MM.1S (cell line): ENCODE data around the gene PLEKHG5.

Experiments used
- DNase-seq: peaks from one replicate; pipeline ENCODE4 v3.0.0-alpha.2; 2015
- H2AFZ ChIP-seq: fragments of 300-600 bp; sonication (generic); 2 replicates; pipeline ENCODE4 v1.6.0; 2016; ENCODE audit warnings: antibody characterized with exemption, low read length
- H3F3A ChIP-seq: fragments of 300-600 bp; sonication (generic); 2 replicates; pipeline ENCODE4 v1.6.1; 2016; ENCODE audit warnings: mild to moderate bottlenecking, antibody characterized with exemption, low read length, moderate library complexity, mixed read lengths; ENCODE audit not compliant: insufficient read depth
- H3K27ac ChIP-seq: fragments of 300-600 bp; sonication (generic); 2 replicates; pipeline ENCODE4 v1.5.1; 2016; ENCODE audit warnings: mild to moderate bottlenecking, low read length
- H3K27me3 ChIP-seq: fragments of 300-600 bp; sonication (generic); replicated peaks from 2 replicates; pipeline ENCODE4 v1.6.0; 2016; ENCODE audit warnings: low read length; ENCODE audit not compliant: insufficient read depth
- H3K36me3 ChIP-seq: fragments of 300-600 bp; sonication (generic); replicated peaks from 2 replicates; pipeline ENCODE4 v1.6.1; 2016; ENCODE audit warnings: mild to moderate bottlenecking, low read length, mixed read lengths; ENCODE audit not compliant: insufficient read depth
- H3K4me1 ChIP-seq: fragments of 300-600 bp; sonication (generic); 2 replicates; pipeline ENCODE4 v1.6.1; 2016; ENCODE audit warnings: low read length, mixed read lengths
- H3K4me2 ChIP-seq: fragments of 300-600 bp; sonication (generic); 2 replicates; pipeline ENCODE4 v1.6.0; 2016; ENCODE audit warnings: low read depth, low read length
- H3K4me3 ChIP-seq: fragments of 300-600 bp; sonication (generic); 2 replicates; pipeline ENCODE4 v1.5.1; 2016; ENCODE audit warnings: low read length, mixed read lengths
- H3K79me2 ChIP-seq: fragments of 300-600 bp; sonication (generic); 2 replicates; pipeline ENCODE4 v1.6.1; 2016; ENCODE audit warnings: mixed run types, low read length, mixed read lengths
- H3K9ac ChIP-seq: fragments of 300-600 bp; sonication (generic); 2 replicates; pipeline ENCODE4 v1.6.1; 2016; ENCODE audit warnings: low read length, mixed read lengths
- H3K9me2 ChIP-seq: fragments of 300-600 bp; sonication (generic); replicated peaks from 2 replicates; pipeline ENCODE4 v1.6.1; 2016; ENCODE audit warnings: mild to moderate bottlenecking, low read length, mixed read lengths; ENCODE audit not compliant: insufficient read depth
- H3K9me3 ChIP-seq: fragments of 300-600 bp; sonication (generic); replicated peaks from 2 replicates; pipeline ENCODE4 v1.6.1; 2016; ENCODE audit warnings: mild to moderate bottlenecking, low read length, mixed read lengths; ENCODE audit not compliant: insufficient read depth
- H4K20me1 ChIP-seq: fragments of 300-600 bp; sonication (generic); 2 replicates; pipeline ENCODE4 v1.6.1; 2016; ENCODE audit warnings: mild to moderate bottlenecking, low read length, moderate library complexity, mixed read lengths; ENCODE audit not compliant: insufficient read depth
- EZH2 ChIP-seq: fragments of 300-600 bp; sonication (generic); optimal IDR thresholded peaks from 2 replicates; pipeline ENCODE3; 2017; ENCODE audit warnings: low read depth, mild to moderate bottlenecking, antibody characterized with exemption, low read length, mixed read lengths
- EZH2phosphoT487 ChIP-seq: fragments of 300-600 bp; sonication (generic); IDR thresholded peaks from 2 replicates; pipeline ENCODE4 v1.6.1; 2018; ENCODE audit warnings: antibody characterized with exemption, low read length
- TF ChIP-seq, protein P1 (sequence below): fragments of 300-600 bp; sonication (generic); IDR thresholded peaks from 2 replicates; pipeline ENCODE4 v1.5.1; 2016; ENCODE audit warnings: antibody characterized with exemption, low read length, mixed read lengths

Gene PLEKHG5

DNA sequence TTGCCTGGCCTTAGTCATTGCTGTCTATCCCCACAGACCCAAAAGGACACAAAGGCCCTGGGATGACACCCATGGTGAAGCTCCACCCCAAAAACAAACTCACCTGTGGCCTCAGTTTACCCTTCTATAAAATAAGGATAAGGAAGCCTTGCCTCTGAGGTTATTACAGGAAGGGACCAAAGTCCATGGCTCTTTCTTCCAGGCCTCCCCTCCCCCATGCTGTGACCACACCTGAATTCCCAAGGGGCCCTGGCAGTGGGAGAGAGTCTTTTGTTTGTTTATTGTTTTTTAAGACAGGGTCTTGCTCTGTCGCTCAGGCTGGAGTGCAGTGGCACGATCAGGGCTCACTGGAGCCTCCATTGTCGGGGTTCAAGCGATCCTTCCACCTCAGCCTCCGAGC is 15.0 kb downstream of the PLEKHG5 start:
- DNase-seq = no peak
- H3K27me3 ChIP-seq = peaks cover 57% of the 10 kb centered on the region
- H3K4me2 ChIP-seq = no peak overlapping the region
- H3K9ac ChIP-seq = no peak overlapping the region
- no peaks in the 10 kb centered on the region for H4K20me1 ChIP-seq
- H3K4me3 ChIP-seq = no peak overlapping the region
- peaks cover 7% of the 10 kb centered on the region; the same call in 1 of the 2 replicates for H3K4me1 ChIP-seq
- H3K79me2 ChIP-seq = no peaks in the 10 kb centered on the region
- no peaks in the 10 kb centered on the region for H3K9me2 ChIP-seq
- no peaks in the 10 kb centered on the region for H3F3A ChIP-seq
- no peaks in the 10 kb centered on the region for H3K9me3 ChIP-seq
- H3K36me3 ChIP-seq = no peaks in the 10 kb centered on the region
- no peak overlapping the region for H3K27ac ChIP-seq
- no peak for TF ChIP-seq EZH2
- TF ChIP-seq EZH2phosphoT487 = no peak
- TF ChIP-seq, protein P1, sequence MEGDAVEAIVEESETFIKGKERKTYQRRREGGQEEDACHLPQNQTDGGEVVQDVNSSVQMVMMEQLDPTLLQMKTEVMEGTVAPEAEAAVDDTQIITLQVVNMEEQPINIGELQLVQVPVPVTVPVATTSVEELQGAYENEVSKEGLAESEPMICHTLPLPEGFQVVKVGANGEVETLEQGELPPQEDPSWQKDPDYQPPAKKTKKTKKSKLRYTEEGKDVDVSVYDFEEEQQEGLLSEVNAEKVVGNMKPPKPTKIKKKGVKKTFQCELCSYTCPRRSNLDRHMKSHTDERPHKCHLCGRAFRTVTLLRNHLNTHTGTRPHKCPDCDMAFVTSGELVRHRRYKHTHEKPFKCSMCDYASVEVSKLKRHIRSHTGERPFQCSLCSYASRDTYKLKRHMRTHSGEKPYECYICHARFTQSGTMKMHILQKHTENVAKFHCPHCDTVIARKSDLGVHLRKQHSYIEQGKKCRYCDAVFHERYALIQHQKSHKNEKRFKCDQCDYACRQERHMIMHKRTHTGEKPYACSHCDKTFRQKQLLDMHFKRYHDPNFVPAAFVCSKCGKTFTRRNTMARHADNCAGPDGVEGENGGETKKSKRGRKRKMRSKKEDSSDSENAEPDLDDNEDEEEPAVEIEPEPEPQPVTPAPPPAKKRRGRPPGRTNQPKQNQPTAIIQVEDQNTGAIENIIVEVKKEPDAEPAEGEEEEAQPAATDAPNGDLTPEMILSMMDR = no peak
- no peak overlapping the region for H2AFZ ChIP-seq

DNA sequence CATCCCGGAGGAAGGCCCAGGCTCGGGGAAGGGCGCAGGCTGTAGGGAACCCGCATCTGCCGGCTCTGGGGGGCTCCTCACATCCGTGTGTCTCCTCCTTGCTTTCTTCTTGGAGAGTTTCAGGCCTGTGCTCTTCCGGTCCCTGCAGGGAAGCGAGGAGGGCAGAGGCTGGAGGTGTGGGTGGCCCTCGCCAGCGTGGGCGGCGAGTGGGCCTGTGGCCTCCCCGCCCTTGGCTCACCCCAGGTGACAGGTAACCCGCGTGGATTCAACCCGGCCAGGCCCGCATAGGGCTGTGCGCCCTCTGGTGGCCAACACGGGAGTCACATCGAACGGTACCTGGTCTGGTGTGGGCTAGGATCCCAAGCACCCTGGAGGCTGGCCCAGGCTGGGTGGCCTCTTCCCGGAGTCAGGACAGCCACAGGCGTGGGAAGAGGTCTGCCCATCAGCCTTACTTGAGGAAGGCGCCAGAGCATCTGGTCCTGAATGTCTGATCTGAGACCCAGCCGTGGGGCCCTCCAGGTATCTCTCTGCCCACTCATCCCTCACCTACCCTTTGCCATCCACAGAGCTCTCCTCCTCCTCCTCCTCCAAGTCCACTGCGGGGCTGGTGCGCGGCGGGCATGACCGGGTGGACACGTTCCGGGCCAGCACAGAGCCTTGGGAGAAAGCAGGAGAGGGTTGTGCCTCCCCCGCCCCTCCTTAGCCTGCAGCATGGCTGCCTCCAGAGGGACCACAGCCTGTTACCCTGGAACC is 15.9 kb downstream of the PLEKHG5 start:
- Histone ChIP-seq H3K79me2 (no peaks in the 10 kb centered on the region), H3K4me2 (peak overlapping the region; percentile 47; the same call in 1 of the 2 replicates), H3K27me3 (peaks cover 50% of the 10 kb centered on the region), H3K9me3 (no peaks in the 10 kb centered on the region), H3K27ac (no peak overlapping the region), H4K20me1 (no peaks in the 10 kb centered on the region), H3F3A (no peaks in the 10 kb centered on the region), H2AFZ (0 out of 2 replicates have a peak overlapping the region, but pooled peaks have one; percentile 9), H3K9me2 (no peaks in the 10 kb centered on the region), H3K4me1 (peaks cover 7% of the 10 kb centered on the region; the same call in 1 of the 2 replicates), H3K9ac (no peak overlapping the region), H3K36me3 (no peaks in the 10 kb centered on the region), H3K4me3 (no peak overlapping the region)
- no peak for TF ChIP-seq EZH2phosphoT487
- no peak for TF ChIP-seq EZH2
- TF ChIP-seq, protein P1 = peak; percentile 94
- DNase-seq = peak; percentile 65

DNA sequence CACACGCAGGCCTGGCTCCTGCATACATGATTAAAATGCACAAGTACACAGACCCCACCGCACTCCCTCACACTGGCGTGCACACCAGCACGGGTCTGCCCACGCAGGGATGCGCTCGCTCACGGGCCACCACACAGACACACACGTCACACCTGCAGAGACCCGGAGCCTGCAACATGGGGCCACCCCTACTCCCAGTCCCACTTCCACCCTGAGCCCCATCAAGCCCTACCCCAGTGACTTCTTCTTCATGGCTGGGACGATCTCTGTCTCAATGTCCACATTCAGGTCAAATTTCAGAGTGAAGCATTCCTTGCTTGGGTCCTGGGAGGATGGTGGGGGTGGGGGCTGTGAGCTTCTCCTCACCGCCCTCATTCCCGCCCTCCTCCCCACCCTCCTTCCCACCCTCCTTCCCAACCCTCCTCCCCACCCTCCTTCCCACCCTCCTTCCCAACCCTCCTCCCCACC is 16.6 kb downstream of the PLEKHG5 start:
- Histone ChIP-seq H3K4me1 (peaks cover 7% of the 10 kb centered on the region; the same call in 1 of the 2 replicates), H4K20me1 (no peaks in the 10 kb centered on the region), H3K27me3 (peaks cover 45% of the 10 kb centered on the region), H3F3A (no peaks in the 10 kb centered on the region), H3K4me3 (no peak overlapping the region), H2AFZ (no peak overlapping the region), H3K27ac (no peak overlapping the region), H3K79me2 (no peaks in the 10 kb centered on the region), H3K9me2 (no peaks in the 10 kb centered on the region), H3K9me3 (no peaks in the 10 kb centered on the region), H3K4me2 (no peak overlapping the region), H3K36me3 (no peaks in the 10 kb centered on the region), H3K9ac (no peak overlapping the region)
- TF ChIP-seq, protein P1 = no peak
- TF ChIP-seq EZH2phosphoT487 (no peak), EZH2 (no peak)
- no peak for DNase-seq
